Left lobe of liver (tissue), 2 donors: ENCODE data around the gene HLA-DPA1. TPM values are rescaled to one million over a fixed set of nuclear protein-coding genes. Genes with fewer than 3 reads are reported as not detected.
A peak's percentile ranks its signal among the peaks of the same experiment; 100 is the strongest.
"Not testable (repeated sequence)": the region's sequence is repeated elsewhere in the genome, so short reads cannot be mapped to it uniquely, and the experiment has no call there.

Source experiments
- ATAC-seq: fragments of 200-7000 bp; cut with Tn5 transposase; one replicate; pipeline ENCODE4 v1.9.1; 2020; ENCODE audit warnings: mild to moderate bottlenecking, moderate library complexity
- DNase-seq: peaks from one replicate; pipeline ENCODE4 v3.0.0-alpha.2; 2020; ENCODE audit warnings: low spot score
- total RNA-seq: library from RNA; stranded (reverse); gene quantifications from one replicate; pipeline ENCODE4 v1.2.1, GENCODE V29; 2021
- donor health status: DM: no; HTN: no; CAD: no; lungs with moderate emphysema.
- donor health status: DM: no; HTN: yes; CAD: no.

HLA-DPA1 gene
- total RNA-seq, 1 donor from 2014 or later: 10.8 TPM

- DNase-seq (no peak), ATAC-seq (no peak)
Observed at GRCh38 chr6:33066917-33067521, 6.4 kb downstream of the HLA-DPA1 start.

GRCh38 chr6:33065312-33065711, 8.1 kb downstream of the HLA-DPA1 start:
- ATAC-seq: no peak

GRCh38 chr6:33064723-33065122, 8.7 kb downstream of the HLA-DPA1 start:
- DNase-seq (no peak), ATAC-seq (no peak)

More at GRCh38 chr6:33065312-33065711, 8.1 kb downstream of the HLA-DPA1 start:
- DNase-seq: no peak

GRCh38 chr6:33063435-33063834, 10.0 kb downstream of the HLA-DPA1 start:
- not testable (repeated sequence) for DNase-seq, ATAC-seq

- DNase-seq: no peak
Observed at GRCh38 chr6:33061987-33062386, 11.5 kb downstream of the HLA-DPA1 start.

GRCh38 chr6:33057222-33058150, 16.0 kb downstream of the HLA-DPA1 start:
- ATAC-seq: no peak
- DNase-seq: no peak

More at GRCh38 chr6:33061987-33062386, 11.5 kb downstream of the HLA-DPA1 start:
- no peak for ATAC-seq

- DNase-seq (no peak), ATAC-seq (peak; percentile 83)
Observed at GRCh38 chr6:33053230-33053629, 20.2 kb downstream of the HLA-DPA1 start.

GRCh38 chr6:33052627-33053026, 20.8 kb downstream of the HLA-DPA1 start:
- ATAC-seq (no peak), DNase-seq (no peak)

GRCh38 chr6:33050014-33050810, 23.2 kb downstream of the HLA-DPA1 start:
- ATAC-seq: no peak
- no peak for DNase-seq

- ATAC-seq (no peak), DNase-seq (no peak)
Observed at GRCh38 chr6:33049323-33050013, 24.0 kb downstream of the HLA-DPA1 start.

GRCh38 chr6:33040157-33040556, 33.3 kb downstream of the HLA-DPA1 start:
- DNase-seq: no peak
- no peak for ATAC-seq

GRCh38 chr6:33036535-33036934, 36.9 kb downstream of the HLA-DPA1 start:
- ATAC-seq (peak; percentile 68), DNase-seq (no peak)

GRCh38 chr6:33034554-33034953, 38.9 kb downstream of the HLA-DPA1 start:
- no peak for ATAC-seq
- DNase-seq: no peak

GRCh38 chr6:33030245-33030644, 43.2 kb downstream of the HLA-DPA1 start:
- DNase-seq (no peak), ATAC-seq (no peak)

- DNase-seq (no peak), ATAC-seq (peak; percentile 69)
Observed at GRCh38 chr6:33029328-33030184, 43.9 kb downstream of the HLA-DPA1 start.

GRCh38 chr6:33028220-33028849, 45.1 kb downstream of the HLA-DPA1 start:
- ATAC-seq (no peak), DNase-seq (no peak)

- ATAC-seq (no peak), DNase-seq (no peak)
Observed at GRCh38 chr6:33024521-33024920, 48.9 kb downstream of the HLA-DPA1 start.

- ATAC-seq: no peak
- DNase-seq: no peak
Observed at GRCh38 chr6:33023536-33023935, 49.9 kb downstream of the HLA-DPA1 start.

- DNase-seq: no peak
- no peak for ATAC-seq
Observed at GRCh38 chr6:33021917-33022316, 51.5 kb downstream of the HLA-DPA1 start.
